ENCODE results near the gene COX5B. TPM values are rescaled to one million over a fixed set of nuclear protein-coding genes. Genes with fewer than 3 reads are reported as not detected.
A peak's percentile ranks its signal among the peaks of the same experiment; 100 is the strongest.
"Not testable (repeated sequence)": the region's sequence is repeated elsewhere in the genome, so short reads cannot be mapped to it uniquely, and the experiment has no call there.

COX5B gene
- total RNA-seq, 1 donor from 2014 or later = 669 TPM

GRCh38 chr2:97618939-97619827 is 26.7 kb upstream of the COX5B start:
- not testable (repeated sequence) for H3K9me3 ChIP-seq (ENCODE audit: control insufficient read depth in 3 of 3, low read length in 3 of 3); H3K27me3 ChIP-seq (ENCODE audit: control insufficient read depth in 3 of 3, insufficient read depth in 3 of 3, low read length in 3 of 3); H3K4me3 ChIP-seq (ENCODE audit: low read length in 3 of 3); H3K9ac ChIP-seq (ENCODE audit: low read depth in 1 of 3, low read length in 3 of 3); H3K27ac ChIP-seq (ENCODE audit: low read depth, low read length); H3K36me3 ChIP-seq (ENCODE audit: control insufficient read depth in 3 of 3, insufficient read depth in 3 of 3, low read length in 3 of 3); H3K4me1 ChIP-seq (ENCODE audit: control insufficient read depth in 3 of 3, insufficient read depth in 3 of 3, low read length in 3 of 3)

- not testable (repeated sequence) for H3K4me3 ChIP-seq (ENCODE audit: low read length in 3 of 3); H3K36me3 ChIP-seq (ENCODE audit: control insufficient read depth in 3 of 3, insufficient read depth in 3 of 3, low read length in 3 of 3); H3K27ac ChIP-seq (ENCODE audit: low read depth, low read length); H3K27me3 ChIP-seq (ENCODE audit: control insufficient read depth in 3 of 3, insufficient read depth in 3 of 3, low read length in 3 of 3); H3K9ac ChIP-seq (ENCODE audit: low read depth in 1 of 3, low read length in 3 of 3); H3K4me1 ChIP-seq (ENCODE audit: control insufficient read depth in 3 of 3, insufficient read depth in 3 of 3, low read length in 3 of 3); H3K9me3 ChIP-seq (ENCODE audit: control insufficient read depth in 3 of 3, low read length in 3 of 3)
Observed at GRCh38 chr2:97620492-97620891, 25.4 kb upstream of the COX5B start.

DNA sequence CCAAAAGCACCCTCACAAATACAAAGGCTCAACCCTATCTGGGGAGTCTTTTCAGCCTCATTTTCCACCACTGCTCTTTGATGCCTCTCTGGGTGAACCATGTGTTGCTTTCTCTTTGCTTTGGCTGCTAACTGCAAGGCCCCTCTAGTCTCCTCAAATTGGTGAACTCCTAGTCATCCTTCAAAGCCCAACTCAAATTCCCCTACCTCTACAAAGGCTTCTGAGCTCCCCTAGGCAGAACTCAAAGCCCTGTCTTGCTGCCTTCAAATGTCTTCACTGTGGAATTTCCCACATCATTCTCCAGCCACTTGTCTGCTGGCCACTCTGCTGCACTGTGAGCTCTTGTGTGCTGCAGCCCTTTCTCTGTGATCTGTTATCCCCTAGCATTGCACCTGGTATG is 22.9 kb upstream of the COX5B start:
- H3K27ac ChIP-seq (ENCODE audit: low read depth, low read length); H3K4me1 ChIP-seq (ENCODE audit: control insufficient read depth in 3 of 3, insufficient read depth in 3 of 3, low read length in 3 of 3); H3K4me3 ChIP-seq (ENCODE audit: low read length in 3 of 3); H3K27me3 ChIP-seq (ENCODE audit: control insufficient read depth in 3 of 3, insufficient read depth in 3 of 3, low read length in 3 of 3); H3K9me3 ChIP-seq (ENCODE audit: control insufficient read depth in 3 of 3, low read length in 3 of 3); H3K9ac ChIP-seq (ENCODE audit: low read depth in 1 of 3, low read length in 3 of 3); H3K36me3 ChIP-seq (ENCODE audit: control insufficient read depth in 3 of 3, insufficient read depth in 3 of 3, low read length in 3 of 3): not testable (repeated sequence)

- not testable (repeated sequence) for H3K9me3 ChIP-seq (ENCODE audit: control insufficient read depth in 3 of 3, low read length in 3 of 3); H3K27me3 ChIP-seq (ENCODE audit: control insufficient read depth in 3 of 3, insufficient read depth in 3 of 3, low read length in 3 of 3); H3K4me3 ChIP-seq (ENCODE audit: low read length in 3 of 3); H3K36me3 ChIP-seq (ENCODE audit: control insufficient read depth in 3 of 3, insufficient read depth in 3 of 3, low read length in 3 of 3); H3K4me1 ChIP-seq (ENCODE audit: control insufficient read depth in 3 of 3, insufficient read depth in 3 of 3, low read length in 3 of 3); H3K27ac ChIP-seq (ENCODE audit: low read depth, low read length); H3K9ac ChIP-seq (ENCODE audit: low read depth in 1 of 3, low read length in 3 of 3)
Observed at GRCh38 chr2:97625354-97626048, 20.4 kb upstream of the COX5B start.

GRCh38 chr2:97626049-97626430 is 19.8 kb upstream of the COX5B start:
- H3K9me3 ChIP-seq (ENCODE audit: control insufficient read depth in 3 of 3, low read length in 3 of 3); H3K27me3 ChIP-seq (ENCODE audit: control insufficient read depth in 3 of 3, insufficient read depth in 3 of 3, low read length in 3 of 3); H3K36me3 ChIP-seq (ENCODE audit: control insufficient read depth in 3 of 3, insufficient read depth in 3 of 3, low read length in 3 of 3); H3K27ac ChIP-seq (ENCODE audit: low read depth, low read length); H3K4me3 ChIP-seq (ENCODE audit: low read length in 3 of 3); H3K9ac ChIP-seq (ENCODE audit: low read depth in 1 of 3, low read length in 3 of 3); H3K4me1 ChIP-seq (ENCODE audit: control insufficient read depth in 3 of 3, insufficient read depth in 3 of 3, low read length in 3 of 3): not testable (repeated sequence)

DNA sequence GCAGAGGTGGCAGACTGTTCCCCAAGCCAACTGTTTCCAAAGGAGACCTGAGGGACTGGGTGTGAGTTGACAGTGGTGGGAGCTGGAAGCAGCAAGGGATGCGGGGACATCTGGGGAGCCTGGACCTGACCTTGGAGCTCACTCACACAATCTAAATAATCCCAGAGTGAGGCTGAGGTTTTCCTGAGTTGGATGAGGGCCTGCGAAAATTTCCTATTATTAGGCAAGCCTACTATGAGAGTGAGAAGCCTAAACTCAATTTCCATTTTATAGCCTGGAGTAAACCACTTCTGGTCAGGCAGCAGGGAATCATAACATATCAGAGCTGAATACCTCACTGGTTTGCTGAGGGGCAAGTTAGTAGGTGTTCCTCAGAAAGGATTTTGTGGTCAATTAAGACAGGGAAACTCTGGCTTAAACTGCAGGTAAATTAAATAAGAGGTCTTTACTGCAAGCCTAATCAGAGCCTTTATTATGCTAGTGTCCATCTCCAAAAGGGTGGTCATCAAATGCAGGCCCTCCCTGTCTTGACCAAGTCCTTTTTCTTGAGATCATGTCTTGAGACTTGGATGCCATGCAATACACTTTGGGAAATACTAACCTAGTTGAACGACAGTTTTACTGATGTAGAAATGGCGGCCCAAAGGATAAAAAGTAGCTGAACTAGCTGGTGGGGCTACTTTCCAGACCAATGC is 1.7 kb upstream of the COX5B start:
- Histone ChIP-seq H3K36me3 (ENCODE audit: control insufficient read depth in 3 of 3, insufficient read depth in 3 of 3, low read length in 3 of 3) (peaks cover 19 to 20% (median 20%) of the 10 kb centered on the region in 3 donors), H3K9ac (ENCODE audit: low read depth in 1 of 3, low read length in 3 of 3) (no peak overlapping the region), H3K9me3 (ENCODE audit: control insufficient read depth in 3 of 3, low read length in 3 of 3) (no peaks in the 10 kb centered on the region), H3K4me1 (ENCODE audit: control insufficient read depth in 3 of 3, insufficient read depth in 3 of 3, low read length in 3 of 3) (peaks cover 13 to 23% (median 18%) of the 10 kb centered on the region in 3 donors), H3K27me3 (ENCODE audit: control insufficient read depth in 3 of 3, insufficient read depth in 3 of 3, low read length in 3 of 3) (no peaks in the 10 kb centered on the region), H3K4me3 (ENCODE audit: low read length in 3 of 3) (no peak overlapping the region), H3K27ac (ENCODE audit: low read depth, low read length) (no peak overlapping the region)

DNA sequence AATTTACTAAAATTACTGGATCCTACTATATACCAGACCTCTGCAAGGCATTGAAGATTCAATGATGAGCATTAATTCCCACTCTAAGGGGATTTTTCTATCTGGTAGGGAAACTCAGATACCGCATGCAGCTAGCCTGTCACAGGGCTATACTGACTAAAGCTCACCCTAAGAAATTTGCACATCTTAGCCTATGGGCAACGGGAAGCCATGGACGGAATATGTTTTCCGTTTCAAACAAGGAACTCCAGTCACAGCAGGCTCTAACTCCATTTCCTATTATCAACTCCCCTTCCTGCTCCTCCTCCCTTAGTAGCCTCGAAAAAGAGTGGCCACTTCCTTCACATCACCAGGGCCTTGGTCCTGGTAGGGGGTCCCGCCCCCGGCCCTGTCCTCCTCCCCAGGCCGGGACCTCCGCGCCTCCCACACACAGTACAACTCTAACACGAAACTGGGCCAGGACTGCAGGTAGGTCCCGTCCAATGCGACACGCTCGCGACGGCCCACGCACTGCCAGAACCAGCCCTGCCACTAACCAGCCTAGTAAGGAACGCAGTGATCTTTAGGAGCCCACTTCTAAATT is 659 bp upstream of the COX5B start:
- peaks cover 22 to 27% (median 27%) of the 10 kb centered on the region in 3 donors for H3K36me3 ChIP-seq (ENCODE audit: control insufficient read depth in 3 of 3, insufficient read depth in 3 of 3, low read length in 3 of 3)
- H3K9me3 ChIP-seq (ENCODE audit: control insufficient read depth in 3 of 3, low read length in 3 of 3) = no peaks in the 10 kb centered on the region
- peak overlapping the region; percentile 88 to 96 (median 94) for H3K4me3 ChIP-seq (ENCODE audit: low read length in 3 of 3)
- peaks cover 13 to 23% (median 18%) of the 10 kb centered on the region in 3 donors for H3K4me1 ChIP-seq (ENCODE audit: control insufficient read depth in 3 of 3, insufficient read depth in 3 of 3, low read length in 3 of 3)
- H3K9ac ChIP-seq (ENCODE audit: low read depth in 1 of 3, low read length in 3 of 3) = peak overlapping the region; percentile 79 to 100 (median 90)
- H3K27me3 ChIP-seq (ENCODE audit: control insufficient read depth in 3 of 3, insufficient read depth in 3 of 3, low read length in 3 of 3) = no peaks in the 10 kb centered on the region
- peak overlapping the region; percentile 93 for H3K27ac ChIP-seq (ENCODE audit: low read depth, low read length)

- Histone ChIP-seq H3K9me3 (ENCODE audit: control insufficient read depth in 3 of 3, low read length in 3 of 3) (no peaks in the 10 kb centered on the region), H3K27me3 (ENCODE audit: control insufficient read depth in 3 of 3, insufficient read depth in 3 of 3, low read length in 3 of 3) (no peaks in the 10 kb centered on the region), H3K4me3 (ENCODE audit: low read length in 3 of 3) (peak overlapping the region; percentile 94 to 96 (median 96)), H3K27ac (ENCODE audit: low read depth, low read length) (peak overlapping the region; percentile 93), H3K4me1 (ENCODE audit: control insufficient read depth in 3 of 3, insufficient read depth in 3 of 3, low read length in 3 of 3) (peaks cover 13 to 23% (median 18%) of the 10 kb centered on the region in 3 donors), H3K36me3 (ENCODE audit: control insufficient read depth in 3 of 3, insufficient read depth in 3 of 3, low read length in 3 of 3) (peaks cover 26 to 33% (median 30%) of the 10 kb centered on the region in 3 donors), H3K9ac (ENCODE audit: low read depth in 1 of 3, low read length in 3 of 3) (peak overlapping the region in 1 of 3 donors; percentile 100)
Observed at GRCh38 chr2:97646977-97647376, 1.1 kb downstream of the COX5B start.

DNA sequence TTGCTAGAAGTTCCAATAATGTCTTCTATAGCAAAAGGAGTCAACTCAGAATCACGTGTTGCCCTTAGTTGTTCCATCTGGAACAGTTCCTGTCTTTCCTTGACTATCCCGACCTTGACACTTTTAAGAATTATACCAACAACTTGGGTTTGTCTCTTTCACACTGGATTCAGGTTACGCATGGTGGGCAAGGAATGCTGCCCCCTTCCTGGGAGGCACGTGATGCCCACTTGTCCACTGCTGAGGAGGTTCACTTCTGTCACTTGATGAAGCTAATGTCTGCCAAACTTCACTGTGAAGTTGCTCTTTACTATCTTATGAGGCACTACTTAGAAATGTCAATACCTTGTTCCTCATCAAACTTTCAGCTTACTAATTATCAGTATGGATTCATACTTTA is 5.3 kb downstream of the COX5B start:
- Histone ChIP-seq H3K9ac (ENCODE audit: low read depth in 1 of 3, low read length in 3 of 3) (no peak overlapping the region), H3K36me3 (ENCODE audit: control insufficient read depth in 3 of 3, insufficient read depth in 3 of 3, low read length in 3 of 3) (peaks cover 39 to 50% (median 50%) of the 10 kb centered on the region in 3 donors), H3K27me3 (ENCODE audit: control insufficient read depth in 3 of 3, insufficient read depth in 3 of 3, low read length in 3 of 3) (no peaks in the 10 kb centered on the region), H3K9me3 (ENCODE audit: control insufficient read depth in 3 of 3, low read length in 3 of 3) (peaks cover 0 to 5% (median 0%) of the 10 kb centered on the region in 3 donors), H3K4me1 (ENCODE audit: control insufficient read depth in 3 of 3, insufficient read depth in 3 of 3, low read length in 3 of 3) (peaks cover 6 to 14% (median 10%) of the 10 kb centered on the region in 3 donors), H3K4me3 (ENCODE audit: low read length in 3 of 3) (no peak overlapping the region), H3K27ac (ENCODE audit: low read depth, low read length) (no peak overlapping the region)
